K562 (cell line): ENCODE results near the gene SLC34A1. TPM values are rescaled to one million over a fixed set of nuclear protein-coding genes. Genes with fewer than 3 reads are reported as not detected.

Source experiments
- BMI1 ChIP-seq: fragments of 150-350 bp; IDR thresholded peaks from 2 replicates; pipeline ENCODE4 v1.6.1; 2014; ENCODE audit warnings: low read length
- BRD4 ChIP-seq: fragments of 200-600 bp; sonication (generic); IDR thresholded peaks from 2 replicates; pipeline ENCODE4 v1.6.1; 2017; ENCODE audit warnings: inconsistent platforms
- FOXJ3 ChIP-seq: sonication (generic); formaldehyde crosslinking; IDR thresholded peaks from 2 replicates; pipeline ENCODE4 v1.4.0; 2020; ENCODE audit warnings: mild to moderate bottlenecking, missing genetic modification reagents
- MYNN ChIP-seq, 2 experiments: sonication (generic); formaldehyde crosslinking in 1 of 2; IDR thresholded peaks; 2 replicates each; pipeline versions ENCODE4 v1.5.0 to v1.6.1; 2016 to 2020; ENCODE audit warnings: antibody characterized with exemption in 1 of 2, missing genetic modification reagents in 1 of 2
- PML ChIP-seq: IDR thresholded peaks from 2 replicates; pipeline ENCODE4 v1.6.1; 2012; ENCODE audit warnings: low read length, inconsistent platforms
- PRPF4 ChIP-seq: fragments of 200-400 bp; formaldehyde crosslinking; IDR thresholded peaks from one replicate; pipeline ENCODE4 v1.6.1; 2017; ENCODE audit warnings: low read length, low read depth, mild to moderate bottlenecking; ENCODE audit not compliant: insufficient read depth, poor library complexity, severe bottlenecking
- RREB1 ChIP-seq: fragments of 250-450 bp; sonication (Bioruptor Pico); IDR thresholded peaks from 2 replicates; pipeline ENCODE4 v1.4.0; 2020
- STAT6 ChIP-seq: sonication (generic); formaldehyde crosslinking; IDR thresholded peaks from 2 replicates; pipeline ENCODE4 v1.8.1; 2023; ENCODE audit warnings: mild to moderate bottlenecking, missing genetic modification reagents
- ZNF124 ChIP-seq: sonication (generic); formaldehyde crosslinking; IDR thresholded peaks from 2 replicates; pipeline ENCODE4 v1.8.1; 2022; ENCODE audit warnings: missing genetic modification reagents
- ZNF592 ChIP-seq: fragments of 450-650 bp; IDR thresholded peaks from 2 replicates; pipeline ENCODE4 v1.6.1; 2017; ENCODE audit warnings: antibody characterized with exemption, mild to moderate bottlenecking
- polyA plus RNA-seq, 8 experiments: library from polyadenylated mRNA; depleted of rRNA in 4 of 8; stranded (reverse) in 5 of 8; unstranded in 3 of 8; fragments of >200 nt; fragmentation: Nextera tagmentation in 2 of 8; fragmentation: Illumina TruSeq in 1 of 8; extraction: Ambion mirVana in 2 of 8; extraction: Trizol in 1 of 8; gene quantifications; 2 replicates each; pipeline versions ENCODE4 v1.2.1 to v1.2.3, GENCODE V29; 2011 to 2014; ENCODE audit warnings: inconsistent platforms in 1 of 8, missing spikeins in 1 of 8
- total RNA-seq, 7 experiments: library from RNA; depleted of rRNA in 6 of 7; stranded (reverse); fragments of >200 nt in 6 of 7; fragmentation: Illumina TruSeq in 2 of 7; extraction: Trizol in 2 of 7; gene quantifications; 2 replicates each; pipeline versions ENCODE4 v1.2.1 to v1.2.3, GENCODE V29; 2011 to 2021; ENCODE audit warnings: low replicate concordance in 1 of 7

SLC34A1 gene
- total and polyA plus RNA-seq, 9 of the 15 experiments (the other 6 are each of a cell fraction or from before 2014, with no cell fraction given), result not detected

GRCh38 chr5:177447066-177447610, 62.9 kb downstream of the SLC34A1 start (continued):
- TF ChIP-seq RREB1 (CRISPR knock-in tag), result no peak
- no peak for TF ChIP-seq PML
- TF ChIP-seq PRPF4, result peak; percentile 37
- TF ChIP-seq BMI1, result peak; percentile 64; the same call in 1 of the 2 replicates
- TF ChIP-seq BRD4, result no peak
- TF ChIP-seq FOXJ3, result no peak
- peak; percentile 98 for TF ChIP-seq MYNN (IDR thresholded peaks at IDR 0.05)
- TF ChIP-seq MYNN (CRISPR knock-in tag; IDR thresholded peaks at IDR 0.05), result peak; percentile 71
- TF ChIP-seq ZNF592, result 0 out of 2 replicates have a peak, but pooled peaks have one; percentile 2
- no peak for TF ChIP-seq STAT6
- TF ChIP-seq ZNF124 (CRISPR knock-in tag), result no peak
